ENCODE measurements around the gene TCF4. TPM values are rescaled to one million over a fixed set of nuclear protein-coding genes. Genes with fewer than 3 reads are reported as not detected.

TCF4 gene
- total RNA-seq, 4 donors from 2014 or later: 58.0 to 84.3 (median 68.1) TPM

DNA sequence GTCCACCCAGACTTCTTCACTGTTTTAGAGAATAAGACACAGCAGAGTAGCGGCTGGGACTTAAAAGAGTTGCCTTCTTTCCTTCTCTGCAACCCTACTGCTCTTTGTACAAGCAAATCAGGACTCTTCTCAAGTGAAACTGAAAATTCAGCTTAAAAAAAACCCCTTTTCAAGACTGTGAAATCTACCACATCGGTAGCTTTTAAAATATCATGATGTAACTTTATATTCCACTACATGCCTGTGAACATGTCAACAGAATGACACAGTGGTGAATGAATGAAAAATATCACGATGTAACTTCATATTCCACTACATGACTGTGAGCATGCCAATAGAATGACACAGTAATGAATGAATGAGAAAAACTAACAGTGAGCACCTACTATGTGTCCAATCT lies 53.4 kb downstream of the TCF4 start:
- TF ChIP-seq POLR2AphosphoS5 (IDR thresholded peaks at IDR 0.05) (no peak), EP300 (IDR thresholded peaks at IDR 0.05) (no peak), POLR2A (IDR thresholded peaks at IDR 0.05; ENCODE audit: low read depth) (no peak), CTCF (IDR thresholded peaks at IDR 0.05) (no peak)
- H3K4me3 ChIP-seq: no peak overlapping the region
- H3K36me3 ChIP-seq: no peaks in the 10 kb centered on the region
- H3K27me3 ChIP-seq: no peaks in the 10 kb centered on the region
- 54% methylated on average over 3 of the region's 3 CpGs for WGBS
- intact Hi-C loops (cut with DNase I): no loop called here
- no peak overlapping the region for H3K27ac ChIP-seq (replicated peaks in 1 of 4)
- peaks cover 0 to 4% (median 1%) of the 10 kb centered on the region in 4 donors for H3K4me1 ChIP-seq
- H3K9me3 ChIP-seq: no peaks in the 10 kb centered on the region
- no peak for DNase-seq (ENCODE audit: extremely low spot score)

DNA sequence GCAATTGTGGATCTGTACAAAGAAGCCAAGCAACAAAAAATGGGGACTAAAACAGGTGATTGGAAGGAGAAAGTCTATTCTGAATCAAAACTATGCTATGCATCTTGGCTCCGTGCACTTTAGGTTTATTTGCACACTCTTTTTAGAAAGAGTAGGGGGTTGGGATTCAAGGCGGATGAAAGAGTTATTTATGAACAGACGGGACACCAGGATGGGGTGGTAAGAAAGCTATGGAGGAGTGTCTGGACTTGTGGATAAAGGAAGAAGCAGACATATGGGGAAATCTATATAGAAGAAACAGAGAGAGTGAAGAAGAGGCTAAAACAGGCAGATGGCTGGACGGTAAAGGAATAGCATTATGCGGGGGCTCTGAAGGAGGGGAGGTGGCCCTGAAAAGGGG lies 57.8 kb downstream of the TCF4 start:
- no peak for DNase-seq (ENCODE audit: extremely low spot score)
- Histone ChIP-seq H3K27ac (replicated peaks in 1 of 4) (no peak overlapping the region), H3K9me3 (no peaks in the 10 kb centered on the region), H3K36me3 (no peaks in the 10 kb centered on the region), H3K27me3 (no peaks in the 10 kb centered on the region), H3K4me1 (peaks cover 0 to 6% (median 3%) of the 10 kb centered on the region in 4 donors), H3K4me3 (no peak overlapping the region)
- intact Hi-C loops (cut with DNase I): no loop called here
- no peak for TF ChIP-seq POLR2AphosphoS5 (IDR thresholded peaks at IDR 0.05)
- TF ChIP-seq CTCF (IDR thresholded peaks at IDR 0.05): no peak
- TF ChIP-seq EP300 (IDR thresholded peaks at IDR 0.05): no peak
- TF ChIP-seq POLR2A (IDR thresholded peaks at IDR 0.05; ENCODE audit: low read depth): no peak
- WGBS: 94% methylated on average over 5 of the region's 5 CpGs

DNA sequence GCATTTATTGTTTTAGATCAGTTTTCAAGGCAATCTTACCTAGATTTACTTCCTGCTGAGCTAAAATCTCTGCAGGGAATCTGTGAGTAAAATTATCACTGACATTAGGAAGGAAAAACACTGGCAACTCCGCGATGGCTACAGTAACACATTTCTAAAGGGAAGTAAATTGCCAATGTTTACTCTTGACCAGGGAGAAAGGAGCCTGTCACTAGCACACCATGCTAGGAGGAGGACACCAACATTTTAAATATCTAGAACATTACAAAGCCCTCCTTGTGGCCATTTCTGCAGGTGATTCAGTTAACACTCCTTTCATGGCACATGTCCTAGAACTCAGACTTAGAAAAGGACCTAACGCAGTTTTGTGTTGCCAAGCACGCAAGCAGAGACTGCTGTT lies 58.4 kb downstream of the TCF4 start:
- Histone ChIP-seq H3K36me3 (no peaks in the 10 kb centered on the region), H3K4me3 (no peak overlapping the region), H3K9me3 (no peaks in the 10 kb centered on the region), H3K27me3 (no peaks in the 10 kb centered on the region), H3K27ac (replicated peaks in 1 of 4) (no peak overlapping the region), H3K4me1 (peaks cover 0 to 6% (median 3%) of the 10 kb centered on the region in 4 donors)
- no peak for DNase-seq (ENCODE audit: extremely low spot score)
- intact Hi-C loops (cut with DNase I): no loop called here
- TF ChIP-seq CTCF (IDR thresholded peaks at IDR 0.05) (no peak), EP300 (IDR thresholded peaks at IDR 0.05) (no peak), POLR2A (IDR thresholded peaks at IDR 0.05; ENCODE audit: low read depth) (no peak), POLR2AphosphoS5 (IDR thresholded peaks at IDR 0.05) (no peak)
- 80% methylated on average over 4 of the region's 4 CpGs for WGBS

DNA sequence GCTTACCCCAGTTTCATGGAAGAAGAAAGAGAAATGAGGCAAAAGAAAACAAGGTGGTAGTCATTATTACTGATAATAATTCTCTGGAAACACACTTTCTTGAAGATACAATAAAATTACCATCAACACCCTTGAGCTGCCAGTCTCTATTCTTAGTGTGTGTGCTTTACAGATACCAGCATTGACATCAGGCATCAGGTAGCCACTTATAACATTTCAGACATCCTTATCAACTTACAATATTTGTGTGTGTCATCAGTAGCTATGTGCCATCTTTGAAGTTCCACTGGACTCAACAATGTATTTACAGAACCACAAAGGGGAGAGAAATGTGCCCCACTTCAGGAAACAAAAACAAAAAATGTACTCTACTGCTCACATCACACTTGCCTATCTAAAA lies 62.1 kb downstream of the TCF4 start:
- DNase-seq (ENCODE audit: extremely low spot score): no peak
- Histone ChIP-seq H3K4me3 (no peak overlapping the region), H3K27me3 (no peaks in the 10 kb centered on the region), H3K27ac (replicated peaks in 1 of 4) (no peak overlapping the region), H3K9me3 (no peaks in the 10 kb centered on the region), H3K36me3 (no peaks in the 10 kb centered on the region), H3K4me1 (peaks cover 0 to 6% (median 5%) of the 10 kb centered on the region in 4 donors)
- intact Hi-C loops (cut with DNase I): no loop called here
- TF ChIP-seq POLR2AphosphoS5 (IDR thresholded peaks at IDR 0.05) (no peak), EP300 (IDR thresholded peaks at IDR 0.05) (no peak), CTCF (IDR thresholded peaks at IDR 0.05) (no peak), POLR2A (IDR thresholded peaks at IDR 0.05; ENCODE audit: low read depth) (no peak)

- TF ChIP-seq EP300 (IDR thresholded peaks at IDR 0.05) (no peak), CTCF (IDR thresholded peaks at IDR 0.05) (no peak), POLR2AphosphoS5 (IDR thresholded peaks at IDR 0.05) (no peak), POLR2A (IDR thresholded peaks at IDR 0.05; ENCODE audit: low read depth) (no peak)
- H3K4me3 ChIP-seq: no peak overlapping the region
- H3K36me3 ChIP-seq: no peaks in the 10 kb centered on the region
- peaks cover 0 to 4% (median 2%) of the 10 kb centered on the region in 4 donors for H3K4me1 ChIP-seq
- no peaks in the 10 kb centered on the region for H3K27me3 ChIP-seq
- intact Hi-C loops (cut with DNase I): no loop called here
- H3K9me3 ChIP-seq: no peaks in the 10 kb centered on the region
- no peak overlapping the region for H3K27ac ChIP-seq (replicated peaks in 1 of 4)
- no peak for DNase-seq (ENCODE audit: extremely low spot score)
Measured at GRCh38 chr18:55524353-55525073, 63.5 kb downstream of the TCF4 start.
